ENCODE data around the gene TUBGCP6. TPM values are rescaled to one million over a fixed set of nuclear protein-coding genes. Genes with fewer than 3 reads are reported as not detected.

The TUBGCP6 gene
- polyA plus RNA-seq, 1 donor from 2014 or later, result 74.5 TPM

DNA sequence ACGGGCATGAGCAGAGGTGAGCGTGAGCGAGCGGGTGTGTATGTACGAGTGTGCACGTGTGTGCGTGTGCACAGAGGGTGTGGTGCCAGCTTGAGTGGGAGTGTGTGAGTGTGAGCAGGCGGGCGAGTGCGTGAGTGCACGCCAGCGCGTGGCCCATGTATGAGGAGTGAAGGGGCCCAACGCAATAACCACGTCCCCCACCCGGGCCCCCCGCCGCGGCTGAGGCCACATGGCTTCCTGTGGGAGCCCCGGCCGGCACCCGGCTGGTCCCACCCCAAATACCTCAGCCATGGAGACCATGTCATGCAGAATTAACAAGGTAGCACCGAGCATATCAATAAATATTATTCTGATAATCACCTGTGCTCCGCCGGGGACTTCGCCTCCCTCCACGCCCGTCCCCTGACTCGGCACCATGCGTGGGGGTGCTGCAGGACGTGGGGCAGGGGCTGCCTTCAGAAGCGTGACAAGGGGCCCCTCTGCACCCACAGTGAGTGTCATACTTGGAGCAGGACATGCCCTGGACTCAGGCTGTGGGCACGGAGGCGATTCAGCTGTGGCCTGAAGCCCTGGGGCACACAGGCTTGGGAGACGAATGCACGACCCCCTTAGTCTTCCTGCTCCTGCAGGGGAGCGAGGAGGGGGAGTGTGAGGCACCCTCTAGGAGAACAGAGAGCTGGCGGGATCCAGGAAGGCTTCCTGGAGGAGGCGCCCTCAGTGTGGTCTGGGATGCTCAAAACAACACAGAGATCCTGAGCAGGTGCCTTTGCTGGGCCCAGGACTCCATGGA lies 64.7 kb downstream of the TUBGCP6 start:
- H3K9me3 ChIP-seq (ENCODE audit: low read length), result no peaks in the 10 kb centered on the region
- no peaks in the 10 kb centered on the region for H3K79me2 ChIP-seq (replicated peaks; ENCODE audit: insufficient read depth, low read length)
- no peaks in the 10 kb centered on the region for H3K9me2 ChIP-seq (ENCODE audit: insufficient read depth, low read length)
- H4K20me1 ChIP-seq (ENCODE audit: insufficient read depth), result no peaks in the 10 kb centered on the region
- no peak overlapping the region for H3K9ac ChIP-seq (ENCODE audit: low read length)
- no peak overlapping the region for H2AFZ ChIP-seq (ENCODE audit: low read depth, low read length)
- no peaks in the 10 kb centered on the region for H3F3A ChIP-seq (ENCODE audit: insufficient read depth, low read length, poor library complexity, severe bottlenecking)
- H3K4me3 ChIP-seq (ENCODE audit: low read length), result no peak overlapping the region
- no peak overlapping the region for H3K4me2 ChIP-seq (ENCODE audit: low read length)
- no peaks in the 10 kb centered on the region for H3K36me3 ChIP-seq (ENCODE audit: insufficient read depth, low read length)
- H3K27me3 ChIP-seq (ENCODE audit: insufficient read depth, low read depth, low read length), result no peaks in the 10 kb centered on the region
- TF ChIP-seq MXI1 (conservative IDR thresholded peaks at IDR 0.05; ENCODE audit: poor library complexity, severe bottlenecking) (no peak), EP300 (conservative IDR thresholded peaks at IDR 0.05; ENCODE audit: poor library complexity, severe bottlenecking) (no peak), TAF1 (IDR thresholded peaks at IDR 0.05; ENCODE audit: low read depth) (no peak), EZH2 (IDR thresholded peaks at IDR 0.05; ENCODE audit: borderline replicate concordance, insufficient read depth, low read length, poor library complexity, severe bottlenecking) (no peak), SMC3 (conservative IDR thresholded peaks at IDR 0.05; ENCODE audit: poor library complexity) (no peak), CTCF (IDR thresholded peaks at IDR 0.05; ENCODE audit: poor library complexity, severe bottlenecking) (no peak), RAD21 (conservative IDR thresholded peaks at IDR 0.05) (no peak), POLR2AphosphoS5 (IDR thresholded peaks at IDR 0.05) (no peak)
- TF ChIP-seq, protein P1, sequence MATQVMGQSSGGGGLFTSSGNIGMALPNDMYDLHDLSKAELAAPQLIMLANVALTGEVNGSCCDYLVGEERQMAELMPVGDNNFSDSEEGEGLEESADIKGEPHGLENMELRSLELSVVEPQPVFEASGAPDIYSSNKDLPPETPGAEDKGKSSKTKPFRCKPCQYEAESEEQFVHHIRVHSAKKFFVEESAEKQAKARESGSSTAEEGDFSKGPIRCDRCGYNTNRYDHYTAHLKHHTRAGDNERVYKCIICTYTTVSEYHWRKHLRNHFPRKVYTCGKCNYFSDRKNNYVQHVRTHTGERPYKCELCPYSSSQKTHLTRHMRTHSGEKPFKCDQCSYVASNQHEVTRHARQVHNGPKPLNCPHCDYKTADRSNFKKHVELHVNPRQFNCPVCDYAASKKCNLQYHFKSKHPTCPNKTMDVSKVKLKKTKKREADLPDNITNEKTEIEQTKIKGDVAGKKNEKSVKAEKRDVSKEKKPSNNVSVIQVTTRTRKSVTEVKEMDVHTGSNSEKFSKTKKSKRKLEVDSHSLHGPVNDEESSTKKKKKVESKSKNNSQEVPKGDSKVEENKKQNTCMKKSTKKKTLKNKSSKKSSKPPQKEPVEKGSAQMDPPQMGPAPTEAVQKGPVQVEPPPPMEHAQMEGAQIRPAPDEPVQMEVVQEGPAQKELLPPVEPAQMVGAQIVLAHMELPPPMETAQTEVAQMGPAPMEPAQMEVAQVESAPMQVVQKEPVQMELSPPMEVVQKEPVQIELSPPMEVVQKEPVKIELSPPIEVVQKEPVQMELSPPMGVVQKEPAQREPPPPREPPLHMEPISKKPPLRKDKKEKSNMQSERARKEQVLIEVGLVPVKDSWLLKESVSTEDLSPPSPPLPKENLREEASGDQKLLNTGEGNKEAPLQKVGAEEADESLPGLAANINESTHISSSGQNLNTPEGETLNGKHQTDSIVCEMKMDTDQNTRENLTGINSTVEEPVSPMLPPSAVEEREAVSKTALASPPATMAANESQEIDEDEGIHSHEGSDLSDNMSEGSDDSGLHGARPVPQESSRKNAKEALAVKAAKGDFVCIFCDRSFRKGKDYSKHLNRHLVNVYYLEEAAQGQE (IDR thresholded peaks at IDR 0.05; ENCODE audit: borderline replicate concordance), result no peak
- no peak overlapping the region for H3K27ac ChIP-seq (ENCODE audit: low read length)

DNA sequence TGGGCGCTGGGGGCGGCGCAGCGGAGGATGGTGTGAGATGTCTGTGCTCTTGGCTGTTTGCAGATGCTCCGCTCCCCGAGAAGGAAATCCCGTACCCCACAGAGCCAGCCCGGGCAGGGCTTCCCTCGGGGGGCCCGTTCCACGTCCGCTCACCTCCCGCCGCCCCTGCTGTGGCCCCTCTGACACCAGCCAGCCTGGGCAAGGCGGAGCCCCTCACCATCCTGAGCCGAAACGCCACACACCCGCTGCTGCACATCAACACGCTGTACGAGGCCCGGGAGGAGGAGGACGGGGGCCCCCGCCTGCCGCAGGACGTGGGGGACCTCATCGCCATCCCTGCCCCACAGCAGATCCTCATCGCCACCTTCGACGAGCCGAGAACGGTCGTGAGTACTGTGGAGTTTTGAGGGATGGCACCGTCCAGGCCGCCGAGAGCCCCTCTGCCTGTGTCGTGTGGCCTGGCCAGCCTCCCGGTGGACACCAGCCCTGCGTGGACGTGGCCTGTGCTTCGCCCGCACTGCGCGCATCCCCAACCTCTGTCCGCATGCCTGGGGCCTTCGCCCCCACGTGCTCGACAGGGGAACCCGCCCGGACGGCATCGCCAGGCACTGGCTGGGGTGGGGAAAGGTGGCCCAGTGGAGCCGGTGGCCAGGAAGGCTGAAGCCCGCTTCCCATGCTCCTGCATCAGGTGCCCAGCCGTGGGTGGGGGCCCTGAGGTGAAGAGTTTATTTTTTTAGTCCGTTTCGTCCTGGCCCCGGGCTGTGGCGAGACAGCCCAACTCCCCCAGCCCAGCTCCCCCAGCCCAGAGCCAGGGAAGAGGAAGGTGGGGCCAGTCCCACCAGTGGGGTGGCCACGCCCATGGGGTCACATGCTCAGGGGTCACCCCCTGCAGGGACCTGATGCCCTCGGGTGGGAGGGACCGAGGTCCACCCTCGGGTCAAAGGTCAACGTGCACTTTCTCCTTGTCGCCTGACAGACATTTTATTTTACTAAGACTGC lies 65.7 kb downstream of the TUBGCP6 start:
- no peaks in the 10 kb centered on the region for H3F3A ChIP-seq (ENCODE audit: insufficient read depth, low read length, poor library complexity, severe bottlenecking)

More for the DNA sequence above, 65.7 kb downstream of the TUBGCP6 start:
- H4K20me1 ChIP-seq (ENCODE audit: insufficient read depth), result no peaks in the 10 kb centered on the region
- TF ChIP-seq, protein P1 (IDR thresholded peaks at IDR 0.05; ENCODE audit: borderline replicate concordance), result no peak
- TF ChIP-seq EP300 (conservative IDR thresholded peaks at IDR 0.05; ENCODE audit: poor library complexity, severe bottlenecking) (no peak), RAD21 (conservative IDR thresholded peaks at IDR 0.05) (no peak), CTCF (IDR thresholded peaks at IDR 0.05; ENCODE audit: poor library complexity, severe bottlenecking) (no peak), SMC3 (conservative IDR thresholded peaks at IDR 0.05; ENCODE audit: poor library complexity) (no peak), TAF1 (IDR thresholded peaks at IDR 0.05; ENCODE audit: low read depth) (no peak)
- H3K4me2 ChIP-seq (ENCODE audit: low read length), result no peak overlapping the region
- no peak overlapping the region for H2AFZ ChIP-seq (ENCODE audit: low read depth, low read length)
- no peaks in the 10 kb centered on the region for H3K27me3 ChIP-seq (ENCODE audit: insufficient read depth, low read depth, low read length)
- no peaks in the 10 kb centered on the region for H3K9me2 ChIP-seq (ENCODE audit: insufficient read depth, low read length)
- no peaks in the 10 kb centered on the region for H3K79me2 ChIP-seq (replicated peaks; ENCODE audit: insufficient read depth, low read length)
- H3K4me3 ChIP-seq (ENCODE audit: low read length), result no peak overlapping the region
- no peak overlapping the region for H3K9ac ChIP-seq (ENCODE audit: low read length)
- H3K27ac ChIP-seq (ENCODE audit: low read length), result no peak overlapping the region
- H3K9me3 ChIP-seq (ENCODE audit: low read length), result no peaks in the 10 kb centered on the region
- no peaks in the 10 kb centered on the region for H3K36me3 ChIP-seq (ENCODE audit: insufficient read depth, low read length)

Data from neural cell (in vitro differentiated cells).